GM20431 (cell line): ENCODE measurements around the gene TTC24.
"Not testable (repeated sequence)": the region's sequence is repeated elsewhere in the genome, so short reads cannot be mapped to it uniquely, and the experiment has no call there.

ENCODE experiments used
- in situ Hi-C: fragments of 300-500 bp; cut with MseI, MboI; formaldehyde crosslinking; loops from one replicate; pipeline ENCODE4 v1.15.0; 2020; ENCODE audit warnings: low sequenced_read_pairs; ENCODE audit not compliant: unreplicated experiment

The TTC24 gene

GRCh38 chr1:156629823-156630449 lies 50.4 kb downstream of the TTC24 start:
- in situ Hi-C loops = no loop called here

- in situ Hi-C loops = not testable (repeated sequence)
These were observed 51.6 kb downstream of the TTC24 start for GRCh38 chr1:156631152-156631551.

- in situ Hi-C loops = no loop called here
These were observed 52.8 kb downstream of the TTC24 start for GRCh38 chr1:156632355-156632754.
